GM19238 (cell line): Measurements from ENCODE around the gene SNTG2.
"Not testable (repeated sequence)": the region's sequence is repeated elsewhere in the genome, so short reads cannot be mapped to it uniquely, and the experiment has no call there.

Experiments used
- DNase-seq: peaks from one replicate; pipeline ENCODE4 v3.0.0; 2011; ENCODE audit warnings: low spot score; ENCODE audit not compliant: insufficient read length

The SNTG2 gene

DNA sequence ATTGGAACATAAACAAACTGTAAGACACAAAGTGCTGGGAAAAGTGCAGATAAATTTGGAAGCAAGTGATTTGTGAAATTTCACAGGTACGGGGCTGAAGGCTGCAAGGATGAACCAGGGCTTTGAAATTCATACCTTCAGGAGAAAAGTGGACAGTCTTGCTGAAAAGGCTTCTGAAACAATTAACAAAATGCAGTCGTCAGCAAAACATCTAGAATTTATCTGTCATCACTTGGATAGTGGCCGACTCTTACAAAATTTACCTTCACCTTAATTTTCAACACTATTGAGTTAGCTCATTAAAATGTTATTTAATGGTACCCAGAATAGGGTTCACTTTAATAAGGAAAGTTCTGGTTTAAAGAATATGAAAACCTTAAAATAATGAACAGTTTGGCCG, 138.3 kb downstream of the SNTG2 start:
- DNase-seq = no peak

DNA sequence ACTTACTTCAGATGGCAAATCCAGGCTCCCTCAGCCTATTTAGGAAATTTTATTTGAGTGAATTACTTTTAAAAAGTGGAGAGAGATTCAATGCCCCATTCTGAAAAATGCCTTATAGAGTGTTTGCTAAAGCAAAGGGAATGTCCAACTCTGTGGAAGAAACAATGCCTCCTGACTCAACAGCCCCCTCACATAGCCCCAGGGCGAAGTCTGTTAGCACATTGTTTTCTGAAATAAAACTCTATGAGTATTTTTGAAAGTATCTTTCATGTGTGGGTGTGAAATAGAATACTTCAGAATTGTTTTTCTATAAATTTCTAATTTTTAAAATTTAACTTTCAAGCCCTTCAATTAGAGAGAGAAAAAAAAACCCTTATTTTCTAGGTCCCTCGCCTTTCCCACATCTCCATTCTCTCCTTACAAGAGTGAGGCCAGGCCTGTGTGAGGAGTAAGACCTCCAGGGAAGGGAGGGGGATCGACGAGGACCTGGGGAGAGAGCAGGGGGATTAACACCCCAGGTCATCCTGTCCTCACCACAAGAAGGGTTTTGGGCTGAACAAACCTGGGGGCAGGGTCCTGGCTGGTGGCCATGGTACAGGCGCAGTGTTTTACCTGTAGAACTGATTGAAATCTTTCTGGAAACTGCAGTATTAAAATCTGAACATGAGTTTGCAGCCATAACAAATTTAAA, 141.4 kb downstream of the SNTG2 start:
- no peak for DNase-seq

DNA sequence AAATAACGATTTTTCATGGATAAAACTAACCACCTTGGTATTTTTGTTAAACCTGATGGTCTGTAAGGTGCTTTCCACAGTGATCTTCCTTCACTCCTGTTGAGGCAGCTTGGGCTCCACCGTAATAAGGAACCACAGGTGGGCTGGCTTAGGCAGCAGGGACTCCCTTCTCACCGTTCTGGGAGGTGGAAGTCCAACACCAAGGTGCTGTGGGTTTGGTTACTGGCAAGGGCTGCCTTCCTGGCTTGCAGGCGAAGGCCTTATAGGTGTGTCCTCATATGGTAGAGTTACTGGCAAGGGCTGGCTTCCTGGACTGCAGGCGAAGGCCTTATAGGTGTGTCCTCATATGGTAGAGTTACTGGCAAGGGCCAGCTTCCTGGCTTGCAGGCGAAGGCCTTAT, 143.0 kb downstream of the SNTG2 start:
- not testable (repeated sequence) for DNase-seq

DNA sequence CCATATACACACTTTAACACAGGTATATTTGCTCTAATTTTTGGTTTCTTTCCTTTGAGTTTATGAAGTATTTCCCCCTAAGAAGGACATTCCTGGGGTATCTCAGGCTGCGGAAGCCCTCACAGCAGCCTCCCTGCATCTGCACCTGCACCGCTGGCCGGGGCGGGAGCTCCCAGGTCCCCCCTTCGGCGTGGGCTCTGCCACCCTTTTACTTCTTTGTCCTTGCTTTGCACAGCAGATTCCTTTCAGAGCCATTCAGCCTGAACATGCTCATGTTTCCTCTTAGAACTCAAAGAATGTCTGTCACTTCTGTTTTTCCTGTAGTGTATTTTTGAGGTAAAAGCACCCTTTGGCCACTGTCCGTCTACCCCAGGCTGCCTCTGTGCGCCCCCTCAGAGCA, 146.5 kb downstream of the SNTG2 start:
- DNase-seq = no peak

DNA sequence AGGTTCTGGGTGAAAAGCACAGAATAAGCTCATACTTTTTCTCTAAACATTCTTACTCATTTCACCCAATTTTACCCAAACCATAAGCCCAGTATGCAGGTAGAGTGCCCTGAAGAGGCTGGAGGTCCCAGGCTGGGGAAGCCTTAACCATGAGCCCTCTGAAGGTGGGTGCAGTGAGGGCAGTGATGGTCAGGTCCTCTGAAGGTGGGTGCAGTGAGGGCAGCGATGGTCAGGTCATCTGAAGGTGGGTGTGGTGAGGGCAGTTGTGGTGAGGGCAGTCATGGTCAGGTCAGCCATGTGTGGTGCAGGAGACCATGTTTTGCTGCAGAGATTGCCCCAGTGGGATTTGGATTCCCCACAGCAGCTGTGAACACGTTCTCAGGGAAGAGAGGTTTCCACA, 148.8 kb downstream of the SNTG2 start:
- no peak for DNase-seq

DNA sequence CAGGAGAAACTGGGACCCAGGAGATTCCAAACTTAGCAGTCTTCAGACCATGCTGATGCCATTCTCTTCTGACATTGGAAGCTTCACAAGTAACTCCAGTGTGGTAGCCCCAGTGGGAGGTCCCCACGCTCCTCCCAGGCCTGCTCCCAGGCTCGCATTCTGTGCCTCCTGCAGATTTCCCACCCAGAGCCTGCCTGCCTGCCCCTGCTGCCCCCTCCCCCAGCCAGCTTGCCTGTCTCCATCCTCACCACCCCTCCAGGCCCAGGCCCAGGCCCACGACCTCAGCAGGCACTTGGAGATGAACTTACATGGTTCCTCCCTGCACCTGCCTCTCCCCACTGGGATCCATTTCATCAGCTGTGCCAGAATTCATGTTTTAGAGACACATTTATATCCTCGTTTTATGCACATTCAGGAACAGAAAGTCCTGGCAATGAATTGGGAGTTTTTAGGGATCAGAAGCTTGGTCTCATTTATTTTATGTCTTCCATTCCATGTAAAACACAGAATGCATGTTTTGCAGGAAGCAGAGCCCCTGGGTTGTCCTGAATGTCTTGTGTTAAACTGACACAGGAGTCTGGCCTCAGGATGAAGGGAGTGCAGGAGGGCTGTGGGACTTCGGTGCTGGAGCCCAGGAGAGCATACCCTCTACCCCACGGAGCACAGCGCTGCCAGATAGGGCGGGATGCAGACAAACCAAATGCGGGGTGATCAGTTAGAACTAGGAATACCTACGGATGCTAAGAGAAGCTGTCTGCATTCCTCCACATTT, 150.5 kb downstream of the SNTG2 start:
- no peak for DNase-seq

DNA sequence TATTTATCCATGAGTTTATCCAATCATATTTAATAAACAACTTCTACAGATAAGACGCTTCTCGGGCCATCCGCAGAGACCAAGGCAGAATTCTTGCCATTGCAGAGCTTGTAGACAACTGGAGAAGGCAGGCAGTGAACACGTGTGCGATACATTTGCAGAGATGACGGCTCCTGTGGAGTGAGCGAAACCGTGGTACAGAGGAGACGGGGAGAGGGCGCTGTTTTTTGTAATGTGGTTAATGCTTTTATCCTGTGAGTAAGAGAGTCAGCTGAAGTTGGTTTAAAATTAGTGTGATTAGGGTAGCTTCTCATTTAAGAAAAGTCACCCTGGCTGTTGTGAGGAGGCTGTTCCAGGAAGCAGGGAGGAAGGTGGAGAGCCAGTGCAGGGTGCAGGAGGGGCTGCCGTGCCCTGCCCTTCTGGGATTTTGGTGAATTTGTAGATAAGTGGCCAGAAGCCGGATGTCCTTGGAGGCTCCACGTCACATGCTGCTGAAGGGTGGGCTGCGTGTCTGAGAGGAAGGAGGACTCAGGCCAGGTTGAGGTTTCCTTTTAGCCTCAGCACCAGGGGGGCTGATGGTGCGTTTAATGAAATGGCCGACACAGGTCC, 151.4 kb downstream of the SNTG2 start:
- no peak for DNase-seq

DNA sequence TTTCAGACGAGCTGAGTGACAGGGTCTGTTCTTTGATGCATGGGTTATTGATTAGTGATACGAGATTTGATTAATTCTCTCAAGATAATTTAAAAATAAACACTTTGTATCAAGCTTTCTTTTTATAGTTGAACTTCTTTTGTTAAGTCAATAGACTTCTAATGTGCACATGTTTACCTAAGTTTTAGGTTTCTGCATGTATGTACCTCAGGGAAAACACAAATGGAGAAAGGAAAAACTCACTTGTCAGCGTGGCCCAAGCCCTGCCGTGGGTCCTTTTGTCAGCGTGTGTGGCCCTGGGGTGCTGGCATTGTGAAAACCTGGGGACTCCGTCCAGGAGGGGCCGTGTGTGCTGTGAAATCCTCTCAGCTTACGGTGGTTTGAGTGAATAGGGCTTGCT, 153.7 kb downstream of the SNTG2 start:
- DNase-seq = no peak

DNA sequence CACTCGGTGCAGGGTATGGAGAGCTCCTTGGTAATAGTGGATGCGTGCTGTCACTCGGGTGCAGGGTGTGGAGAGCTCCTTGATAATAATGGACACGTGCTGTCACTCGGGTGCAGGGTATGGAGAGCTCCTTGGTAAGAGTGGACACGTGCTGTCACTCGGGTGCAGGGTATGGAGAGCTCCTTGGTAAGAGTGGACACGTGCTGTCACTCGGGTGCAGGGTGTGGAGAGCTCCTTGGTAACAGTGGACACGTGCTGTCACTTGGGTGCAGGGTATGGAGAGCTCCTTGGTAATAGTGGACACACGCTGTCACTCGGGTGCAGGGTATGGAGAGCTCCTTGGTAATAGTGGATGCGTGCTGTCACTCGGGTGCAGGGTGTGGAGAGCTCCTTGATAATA, 155.7 kb downstream of the SNTG2 start:
- not testable (repeated sequence) for DNase-seq

DNA sequence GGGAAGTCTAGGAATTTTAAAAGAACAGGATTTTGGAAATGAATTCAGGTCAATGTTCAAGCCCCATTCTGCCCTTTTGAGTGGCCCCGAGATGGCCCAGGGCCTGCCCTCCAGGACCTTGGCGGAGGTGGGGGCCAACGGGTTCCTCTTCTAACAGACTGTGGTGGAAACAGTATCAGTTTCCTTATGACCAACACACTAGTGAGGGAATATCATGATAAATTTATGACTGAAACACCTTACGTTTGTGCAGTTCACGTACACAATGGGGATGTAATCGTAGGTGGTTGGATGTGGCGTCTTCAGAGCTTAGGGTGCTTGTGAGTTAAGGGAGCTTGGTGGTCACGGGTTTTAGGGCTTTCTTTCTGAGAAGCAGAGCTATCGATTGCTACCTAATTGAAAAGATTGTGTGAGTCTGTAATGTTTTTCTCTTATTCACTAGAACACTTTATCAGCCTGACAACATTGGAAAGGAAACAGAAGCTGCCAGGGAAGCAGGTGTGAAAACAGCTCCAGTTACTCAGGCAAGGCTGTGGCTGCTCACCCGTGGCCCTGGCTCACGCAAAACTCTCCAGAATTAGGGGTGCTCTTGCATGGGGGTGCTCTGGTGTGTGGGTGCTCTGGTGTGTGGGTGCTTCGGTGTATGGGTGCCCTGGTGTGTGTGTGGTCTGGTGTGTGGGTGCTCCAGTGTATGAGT, 165.3 kb downstream of the SNTG2 start:
- no peak for DNase-seq

DNA sequence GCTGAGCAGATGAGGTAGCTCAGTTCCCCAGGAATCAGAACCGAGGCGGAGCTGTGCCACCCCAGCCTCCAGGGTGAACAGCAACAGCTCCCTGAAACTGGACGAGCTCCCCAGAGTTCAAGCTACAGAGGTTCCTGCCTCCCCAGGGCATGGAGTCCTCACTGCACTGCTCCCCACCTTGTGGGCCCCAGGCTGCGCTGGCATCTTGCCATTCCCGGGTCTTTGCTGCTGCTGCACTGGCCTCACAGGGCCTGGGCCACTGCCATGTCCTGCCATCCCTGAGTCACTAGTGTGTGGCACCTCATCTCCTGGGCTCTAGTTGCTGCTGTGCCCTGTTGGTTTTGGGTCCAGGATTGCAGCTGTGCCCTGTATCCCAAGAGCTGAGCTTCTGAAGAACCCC, 166.9 kb downstream of the SNTG2 start:
- DNase-seq = no peak

DNA sequence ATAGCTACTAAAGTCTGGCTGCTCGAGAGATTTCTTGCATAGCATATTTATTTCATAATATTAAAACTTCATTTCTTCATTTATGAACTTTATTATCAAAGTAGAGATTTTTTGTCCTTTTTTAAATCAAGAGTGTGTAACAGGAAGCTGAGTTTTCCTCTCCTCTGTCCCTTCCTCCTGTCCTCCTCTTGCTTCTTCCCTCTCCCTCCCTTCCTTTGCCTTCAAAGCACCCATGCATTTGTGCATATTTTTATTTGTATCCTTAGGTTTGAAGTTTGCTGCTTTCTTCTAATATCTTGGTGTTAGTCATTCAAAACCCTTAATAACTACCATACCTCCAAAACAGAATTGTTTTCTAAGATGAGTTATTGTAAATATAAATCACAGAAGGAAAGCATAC, 174.6 kb downstream of the SNTG2 start:
- no peak for DNase-seq

DNA sequence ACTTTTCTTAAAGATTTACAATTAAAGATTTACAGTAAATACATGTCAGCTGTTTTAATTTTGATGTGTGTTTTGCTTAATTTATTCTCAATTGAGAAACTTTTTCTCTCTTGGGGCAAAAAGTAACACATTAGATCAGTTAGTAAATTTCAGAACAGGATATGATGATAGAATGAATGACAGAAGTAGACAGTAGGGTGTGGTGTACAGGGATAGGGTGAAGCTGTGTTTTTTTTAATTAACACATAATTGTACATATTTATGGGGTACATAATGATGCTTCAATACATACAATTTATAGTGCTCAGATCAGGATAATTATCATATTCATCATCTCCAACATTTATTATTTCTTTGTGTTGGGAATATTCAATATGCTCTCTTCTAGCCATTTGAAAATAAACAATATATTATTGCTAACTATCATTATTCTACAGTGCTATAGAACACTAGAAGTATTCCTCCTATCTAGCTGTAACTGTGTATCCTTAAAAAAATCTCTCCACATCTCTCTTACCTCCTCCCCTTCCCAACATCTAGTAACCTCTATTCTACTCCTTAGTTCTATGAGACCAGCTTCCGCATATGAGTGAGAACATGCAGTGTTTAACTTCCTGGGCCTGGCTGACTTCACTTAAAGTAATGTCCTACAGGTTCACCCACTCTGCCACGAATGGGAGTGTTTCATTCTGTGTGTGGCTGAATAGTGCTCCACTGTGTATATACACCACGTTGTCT, 175.2 kb downstream of the SNTG2 start:
- DNase-seq = no peak

DNA sequence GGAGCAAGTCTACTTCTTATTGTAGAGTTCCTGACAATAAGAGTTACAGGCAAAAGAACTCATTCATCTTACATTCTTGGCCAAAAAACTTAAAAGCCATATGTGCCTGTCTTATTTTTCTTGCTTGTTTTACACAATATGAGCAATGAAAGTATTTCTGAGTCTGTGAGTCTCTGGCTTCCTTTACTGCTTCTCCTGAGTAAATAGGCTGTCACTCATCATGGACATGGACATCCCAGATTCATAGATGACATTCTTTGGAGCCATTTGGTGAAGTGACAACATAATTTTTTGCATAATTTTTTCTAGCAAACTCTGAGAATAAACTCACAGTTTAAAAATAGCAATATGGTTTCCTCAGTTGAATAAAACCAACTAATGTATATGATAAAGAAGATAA, 179.3 kb downstream of the SNTG2 start:
- no peak for DNase-seq

DNA sequence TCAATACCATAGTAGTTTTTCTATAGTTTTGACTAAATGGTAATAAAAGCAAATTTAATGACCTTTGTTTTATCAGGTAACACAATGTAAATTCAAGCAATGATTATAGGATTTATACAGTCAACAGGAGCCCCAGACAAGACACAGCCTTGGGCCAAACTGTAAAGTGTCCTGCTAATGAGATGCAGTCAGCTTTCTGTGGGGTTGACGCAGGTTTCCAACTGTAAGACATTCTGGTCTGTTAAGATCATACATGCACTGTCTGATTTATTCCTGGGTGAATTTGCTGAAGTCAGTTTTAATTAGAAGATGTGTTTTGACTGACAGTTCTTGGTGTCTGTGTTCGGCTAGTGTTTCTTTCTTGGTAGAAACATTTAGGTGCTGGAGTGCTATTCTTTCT, 180.3 kb downstream of the SNTG2 start:
- no peak for DNase-seq

DNA sequence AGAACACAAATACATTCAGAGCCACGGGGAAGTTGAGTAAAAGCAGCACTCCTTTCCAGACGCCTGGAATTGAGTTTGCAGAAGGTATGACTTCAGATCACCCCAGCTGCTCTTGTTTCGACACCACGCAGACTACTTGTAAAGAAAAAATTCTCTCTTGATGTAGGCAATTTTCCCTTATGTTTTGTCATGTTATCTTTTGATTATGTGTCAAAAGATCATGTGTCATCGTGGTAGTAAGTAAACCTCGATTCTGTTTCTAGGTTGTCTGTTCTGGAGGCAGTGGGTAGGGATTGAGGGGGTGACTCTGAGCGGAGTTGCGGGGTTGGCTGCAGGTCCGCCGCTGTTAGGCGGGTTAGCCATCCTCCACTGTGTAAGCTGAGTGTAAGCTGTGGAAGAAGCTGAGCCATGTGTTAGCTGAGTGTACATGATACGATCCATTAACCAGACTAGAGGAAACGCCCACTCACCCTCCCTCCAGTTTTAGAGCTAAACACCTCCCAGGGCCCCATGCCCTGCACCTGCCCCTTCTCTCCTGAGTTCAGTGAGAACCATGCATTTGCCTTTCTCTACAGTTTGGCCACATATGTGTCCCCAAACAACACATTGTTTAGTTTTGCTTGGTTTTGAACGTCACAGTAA, 181.8 kb downstream of the SNTG2 start:
- no peak for DNase-seq

DNA sequence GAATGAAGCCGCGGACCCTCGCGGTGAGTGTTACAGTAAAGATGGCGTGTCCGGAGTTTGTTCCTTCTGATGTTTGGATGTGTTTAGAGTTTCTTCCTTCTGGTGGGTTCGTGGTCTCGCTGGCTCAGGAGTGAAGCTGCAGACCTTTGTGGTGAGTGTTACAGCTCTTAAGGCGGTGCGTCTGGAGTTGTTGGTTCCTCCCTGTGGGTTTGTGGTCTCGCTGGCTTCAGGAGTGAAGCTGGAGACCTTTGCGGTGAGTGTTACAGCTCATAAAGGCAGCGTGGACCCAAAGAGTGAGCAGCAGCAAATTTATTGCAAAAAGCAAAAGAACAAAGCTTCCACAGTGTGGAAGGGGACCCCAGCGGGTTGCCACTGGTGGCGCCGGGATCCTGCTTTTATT, 183.2 kb downstream of the SNTG2 start:
- DNase-seq = not testable (repeated sequence)

DNA sequence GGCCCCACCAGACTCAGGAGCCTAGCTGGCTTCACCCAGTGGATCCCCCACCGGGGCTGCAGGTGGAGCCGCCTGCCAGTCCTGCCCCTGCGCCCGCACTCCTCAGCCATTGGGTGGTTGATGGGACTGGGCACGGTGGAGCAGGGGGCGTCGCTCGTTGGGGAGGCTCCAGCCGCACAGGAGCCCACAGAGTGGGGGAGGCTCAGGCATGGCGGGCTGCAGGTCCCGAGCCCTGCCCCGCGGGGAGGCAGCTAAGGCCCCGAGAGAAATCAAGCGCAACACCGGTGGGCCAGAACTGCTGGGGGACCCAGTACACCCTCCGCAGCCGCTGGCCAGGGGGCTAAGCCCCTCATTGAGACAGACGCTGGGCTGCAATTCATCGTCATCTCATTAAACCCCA, 184.0 kb downstream of the SNTG2 start:
- DNase-seq = no peak

DNA sequence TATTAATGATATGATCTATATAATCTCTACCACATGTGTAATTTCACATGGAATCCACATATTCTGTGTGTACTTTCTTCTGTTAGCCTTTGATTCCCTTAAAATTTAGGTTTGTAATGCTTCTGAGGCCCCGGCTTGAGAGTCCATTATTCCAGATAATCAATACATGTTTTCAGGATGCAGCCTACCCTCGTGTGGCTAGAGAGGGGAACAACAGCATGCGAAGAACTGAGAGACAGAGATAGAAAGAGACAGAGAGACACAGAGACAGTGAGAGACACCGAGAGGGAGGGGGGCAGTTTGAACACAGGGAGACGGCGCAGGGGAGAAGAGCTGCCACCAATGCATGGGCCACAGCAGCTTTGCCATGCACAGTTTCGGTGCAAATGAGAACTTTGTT, 185.4 kb downstream of the SNTG2 start:
- no peak for DNase-seq

DNA sequence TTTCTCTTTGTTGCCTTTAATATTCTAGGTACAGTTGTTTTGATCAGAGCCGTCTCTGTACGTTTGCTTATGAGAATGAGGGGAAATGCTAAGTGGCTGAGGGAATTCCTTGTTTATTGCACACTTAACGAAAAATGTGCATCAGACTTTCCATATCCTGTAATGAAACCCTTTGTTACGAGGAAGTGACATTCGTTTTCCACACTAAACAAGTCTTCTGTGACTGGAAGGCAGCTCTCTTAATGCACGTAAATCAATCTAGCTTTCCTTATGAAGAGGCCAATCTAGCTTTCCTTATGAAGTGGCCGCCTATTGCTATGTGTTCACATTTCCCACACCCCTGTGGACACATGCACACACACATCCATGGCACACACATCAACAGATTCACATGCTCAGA, 186.2 kb downstream of the SNTG2 start:
- DNase-seq = no peak

DNA sequence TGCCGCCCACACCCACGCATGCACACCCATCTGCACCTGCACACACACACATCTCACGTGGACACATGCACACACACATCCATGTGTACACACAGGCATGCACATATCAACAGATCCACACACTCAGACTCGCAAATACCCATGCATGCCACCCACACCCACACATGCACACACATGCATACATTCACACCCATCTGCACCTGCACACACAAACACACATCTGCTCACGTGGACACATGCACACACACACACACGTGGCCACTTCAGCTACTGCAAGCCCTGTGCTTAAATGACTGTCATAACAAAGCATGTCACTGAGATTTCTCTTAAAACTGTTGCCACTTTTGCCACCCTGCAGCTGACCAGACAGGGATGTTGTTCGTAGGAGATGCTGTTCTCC, 186.6 kb downstream of the SNTG2 start:
- no peak for DNase-seq
